Calu3 (cell line): Measurements from ENCODE around the gene CIAO1. TPM values are rescaled to one million over a fixed set of nuclear protein-coding genes. Genes with fewer than 3 reads are reported as not detected.
A peak's percentile ranks its signal among the peaks of the same experiment; 100 is the strongest.

Experiments
- BruUV-seq: library from RNA; stranded (reverse); fragments of 400-500 nt; replicated peaks from 2 replicates; lab custom pipeline; 2021; lab: Mats Ljungman, UMichigan
- CTCF ChIA-PET: fragments of 300-600 bp; sonication (Branson Sonifier 250); formaldehyde crosslinking; loops from one replicate; lab custom pipeline; 2022; ENCODE audit warnings: antibody characterized with exemption; lab: Charles Lee
- DNase-seq: peaks from one replicate; pipeline ENCODE4 v3.0.0; 2022
- H3K27ac Mint-ChIP-seq: one replicate; pipeline ENCODE4 v1.8.0; 2022; ENCODE audit warnings: mixed read lengths; ENCODE audit not compliant: unreplicated experiment
- H3K27me3 Mint-ChIP-seq: one replicate; pipeline ENCODE4 v1.8.0; 2022; ENCODE audit warnings: mixed read lengths; ENCODE audit not compliant: unreplicated experiment
- H3K36me3 Mint-ChIP-seq: one replicate; pipeline ENCODE4 v1.8.0; 2022; ENCODE audit warnings: mild to moderate bottlenecking, moderate library complexity, mixed read lengths; ENCODE audit not compliant: insufficient read depth, unreplicated experiment
- H3K4me1 Mint-ChIP-seq: one replicate; pipeline ENCODE4 v1.8.0; 2022; ENCODE audit warnings: mild to moderate bottlenecking, low read depth, mixed read lengths; ENCODE audit not compliant: unreplicated experiment
- H3K4me3 Mint-ChIP-seq: one replicate; pipeline ENCODE4 v1.8.0; 2022; ENCODE audit warnings: mild to moderate bottlenecking, low read depth, moderate library complexity, mixed read lengths; ENCODE audit not compliant: unreplicated experiment
- H3K9me3 Mint-ChIP-seq: one replicate; pipeline ENCODE4 v1.8.0; 2022; ENCODE audit warnings: low read depth, mixed read lengths; ENCODE audit not compliant: unreplicated experiment
- CTCF ChIP-seq: fragments of 200-600 bp; IDR thresholded peaks from one replicate; pipeline ENCODE4 v1.8.0; 2022; ENCODE audit warnings: antibody characterized with exemption; ENCODE audit not compliant: unreplicated experiment
- intact Hi-C: fragments of 100-400 bp; cut with micrococcal nuclease; formaldehyde crosslinking; loops from one replicate; pipeline ENCODE4 v1.10.0; 2022; ENCODE audit not compliant: unreplicated experiment
- total RNA-seq: library from RNA; stranded (reverse); gene quantifications from 2 replicates; pipeline ENCODE4 v1.2.3, GENCODE V29; 2022

Gene CIAO1
- total RNA-seq, 1 experiment from 2014 or later: 75.7 TPM

- no peak for TF ChIP-seq CTCF
- Mint-ChIP-seq H3K36me3 (peaks cover 46% of the 10 kb centered on the region), H3K27ac (peak overlapping the region; percentile 66), H3K4me1 (peaks cover 33% of the 10 kb centered on the region), H3K9me3 (no peaks in the 10 kb centered on the region), H3K4me3 (peak overlapping the region; percentile 88), H3K27me3 (no peaks in the 10 kb centered on the region)
- no peak for DNase-seq
- intact Hi-C loops: loop anchor here (10.0 kb wide), 3 partner anchors 129 to 269 kb away; partner anchors contain the start of genes ANKRD36C and ASTL
- CTCF ChIA-PET: interaction anchor here (1.0 kb wide), 1 partner anchor 125 kb away, joined by 7 read pairs; the partner anchor contains the start of gene ASTL
- BruUV-seq: no TSS peak
Observed at GRCh38 chr2:96264086-96264485, 1.9 kb upstream of the CIAO1 start.

GRCh38 chr2:96264656-96265348, 1.2 kb upstream of the CIAO1 start:
- CTCF ChIA-PET: interaction anchor here (1.0 kb wide), 1 partner anchor 126 kb away, joined by 7 read pairs; the partner anchor contains the start of gene ASTL
- H3K4me1 Mint-ChIP-seq: peaks cover 33% of the 10 kb centered on the region
- TF ChIP-seq CTCF: no peak
- H3K9me3 Mint-ChIP-seq: no peaks in the 10 kb centered on the region
- intact Hi-C loops: loop anchor here (10.0 kb wide), 3 partner anchors 130 to 270 kb away; partner anchors contain the start of genes ANKRD36C and ASTL
- no peaks in the 10 kb centered on the region for H3K27me3 Mint-ChIP-seq
- peaks cover 51% of the 10 kb centered on the region for H3K36me3 Mint-ChIP-seq
- no TSS peak for BruUV-seq
- peak overlapping the region; percentile 88 for H3K4me3 Mint-ChIP-seq
- peak; percentile 46 for DNase-seq
- peak overlapping the region; percentile 66 for H3K27ac Mint-ChIP-seq

GRCh38 chr2:96265349-96265839, 631 bp upstream of the CIAO1 start:
- H3K4me3 Mint-ChIP-seq: peak overlapping the region; percentile 88
- peak overlapping the region; percentile 17 for H3K27ac Mint-ChIP-seq
- intact Hi-C loops: loop anchor here (10.0 kb wide), 3 partner anchors 131 to 271 kb away; partner anchors contain the start of genes ANKRD36C and ASTL
- H3K27me3 Mint-ChIP-seq: no peaks in the 10 kb centered on the region
- no peaks in the 10 kb centered on the region for H3K9me3 Mint-ChIP-seq
- no peak for TF ChIP-seq CTCF
- peak; percentile 43 for DNase-seq
- peaks cover 57% of the 10 kb centered on the region for H3K36me3 Mint-ChIP-seq
- H3K4me1 Mint-ChIP-seq: peaks cover 30% of the 10 kb centered on the region
- BruUV-seq: no TSS peak
- CTCF ChIA-PET: interaction anchor here (1.0 kb wide), 1 partner anchor 127 kb away, joined by 7 read pairs; the partner anchor contains the start of gene ASTL

- peak; percentile 55 for DNase-seq
- TF ChIP-seq CTCF: no peak
- CTCF ChIA-PET: interaction anchor here (0.7 to 0.9 kb wide), 4 partner anchors 10 to 146 kb away, joined by 3 to 4 read pairs (median 3); partner anchors contain the start of gene NCAPH
Observed at GRCh38 chr2:96267159-96267971, 1.3 kb downstream of the CIAO1 start.

More at GRCh38 chr2:96267159-96267971, 1.3 kb downstream of the CIAO1 start:
- BruUV-seq: no TSS peak
- Mint-ChIP-seq H3K27ac (no peak overlapping the region), H3K36me3 (peaks cover 62% of the 10 kb centered on the region), H3K9me3 (no peaks in the 10 kb centered on the region), H3K4me1 (peaks cover 15% of the 10 kb centered on the region), H3K4me3 (peak overlapping the region; percentile 88), H3K27me3 (no peaks in the 10 kb centered on the region)
- intact Hi-C loops: loop anchor here (10.0 kb wide), 3 partner anchors 133 to 273 kb away; partner anchors contain the start of genes ANKRD36C and ASTL
